Endothelial cell of umbilical vein (primary cell): ENCODE measurements around the gene THEM4. TPM values are rescaled to one million over a fixed set of nuclear protein-coding genes. Genes with fewer than 3 reads are reported as not detected.
"Not testable (repeated sequence)": the region's sequence is repeated elsewhere in the genome, so short reads cannot be mapped to it uniquely, and the experiment has no call there.

Source experiments
- BruUV-seq: library from RNA; stranded (reverse); fragments of 400-500 nt; replicated peaks from 2 replicates; lab custom pipeline; 2021; lab: Mats Ljungman, UMichigan
- CTCF ChIA-PET: fragments of 300-600, 350-600 bp; sonication (Branson Sonifier 250); formaldehyde crosslinking; loops from one replicate; lab custom pipeline; 2021; ENCODE audit warnings: antibody characterized with exemption, inconsistent platforms; lab: Charles Lee
- POLR2A ChIA-PET: fragments of 300-600, 350-600 bp; sonication (Branson Sonifier 250); formaldehyde crosslinking; loops from one replicate; lab custom pipeline; 2021; ENCODE audit warnings: antibody characterized with exemption, inconsistent platforms; lab: Charles Lee
- DNase-seq: peaks from one replicate; pipeline ENCODE4 v3.0.0-alpha.2; 2011; ENCODE audit warnings: low read depth, low spot score
- FAIRE-seq: peaks from 2 replicates; lab custom pipeline; 2011; peaks lifted over from hg19 to GRCh38; lab: Jason Lieb, UNC
- H2AFZ ChIP-seq: 2 replicates; pipeline ENCODE4 v1.6.0; 2012; ENCODE audit warnings: low read depth, low read length, control low read depth, inconsistent platforms
- H3K27ac ChIP-seq: 2 replicates; pipeline ENCODE4 v1.5.1; 2011; ENCODE audit warnings: low read depth, mild to moderate bottlenecking, control low read depth, low read length, moderate library complexity; ENCODE audit not compliant: insufficient read depth
- H3K27me3 ChIP-seq, 2 experiments: 2 replicates each; pipeline versions ENCODE4 v1.6.0 to v1.6.1; 2011; ENCODE audit warnings: low read length in 2 of 2, mixed read lengths in 1 of 2; ENCODE audit not compliant: control insufficient read depth in 2 of 2, insufficient read depth in 2 of 2
- H3K36me3 ChIP-seq, 2 experiments: 2 replicates in 1 of 2; 3 replicates in 1 of 2; pipeline ENCODE4 v1.5.1; 2011; ENCODE audit warnings: low read length in 2 of 2, mild to moderate bottlenecking in 1 of 2, moderate library complexity in 1 of 2; ENCODE audit not compliant: control insufficient read depth in 2 of 2, insufficient read depth in 2 of 2; ENCODE audit errors: extremely low read depth in 1 of 2
- H3K4me1 ChIP-seq: 3 replicates; pipeline ENCODE4 v1.5.1; 2011; ENCODE audit warnings: mild to moderate bottlenecking, low read length; ENCODE audit not compliant: control insufficient read depth, insufficient read depth; ENCODE audit errors: extremely low read depth
- H3K4me2 ChIP-seq: 2 replicates; pipeline ENCODE4 v1.6.1; 2011; ENCODE audit warnings: low read length, control low read depth, mixed read lengths; ENCODE audit not compliant: insufficient read depth
- H3K4me3 ChIP-seq, 3 experiments: fragments of 200-600 bp in 1 of 3; sonication (generic), shearing (Covaris generic) in 1 of 3; replicated peaks in 1 of 3; 2 replicates each; pipeline ENCODE4 v1.5.1; 2011 to 2016; ENCODE audit warnings: control low read depth in 3 of 3, low read length in 3 of 3, mild to moderate bottlenecking in 2 of 3, inconsistent platforms in 1 of 3, low read depth in 1 of 3, moderate library complexity in 1 of 3; ENCODE audit not compliant: insufficient read depth in 1 of 3
- H3K79me2 ChIP-seq: 2 replicates; pipeline ENCODE4 v1.6.0; 2012; ENCODE audit warnings: low read length, inconsistent platforms; ENCODE audit not compliant: control insufficient read depth, insufficient read depth
- H3K9ac ChIP-seq: replicated peaks from 2 replicates; pipeline ENCODE3; 2011; ENCODE audit warnings: low read length, control low read depth; ENCODE audit not compliant: insufficient read depth; ENCODE audit errors: extremely low read depth
- H3K9me1 ChIP-seq: replicated peaks from 3 replicates; pipeline ENCODE4 v1.6.0; 2011; ENCODE audit warnings: mild to moderate bottlenecking, low read length; ENCODE audit not compliant: control insufficient read depth, insufficient read depth; ENCODE audit errors: extremely low read depth
- H3K9me3 ChIP-seq: replicated peaks from 2 replicates; pipeline ENCODE4 v1.5.1; 2012; ENCODE audit warnings: low read length, inconsistent platforms; ENCODE audit not compliant: control insufficient read depth, insufficient read depth
- H4K20me1 ChIP-seq: replicated peaks from 2 replicates; pipeline ENCODE3; 2011; ENCODE audit warnings: mild to moderate bottlenecking, low read length; ENCODE audit not compliant: control insufficient read depth, insufficient read depth; ENCODE audit errors: extremely low read depth
- dilution Hi-C: fragments of 300-500 bp; cut with MboI; formaldehyde crosslinking; loops from one replicate; pipeline ENCODE4 v1.15.0; 2019; ENCODE audit warnings: low sequenced_read_pairs; ENCODE audit not compliant: extremely low pct_ligation_motif_present
- intact Hi-C: fragments of 100-400 bp; cut with micrococcal nuclease; formaldehyde crosslinking; loops from one replicate; pipeline ENCODE4 v1.10.0; 2022
- polyA plus RNA-seq, 4 experiments: library from polyadenylated mRNA; depleted of rRNA in 3 of 4; stranded (reverse) in 3 of 4; unstranded in 1 of 4; fragments of >200 nt; gene quantifications; 2 replicates each; pipeline versions ENCODE4 v1.2.1 to v1.2.3, GENCODE V29; 2011 to 2012; ENCODE audit warnings: missing spikeins in 1 of 4
- total RNA-seq: library from RNA; stranded (reverse); gene quantifications from 2 replicates; pipeline ENCODE4 v1.2.3, GENCODE V29; 2021

The THEM4 gene
- total and polyA plus RNA-seq, 2 donors (not counting 3 experiments of a cell fraction or from before 2014, with no cell fraction given) = 22.3 to 24.9 TPM

GRCh38 chr1:151883898-151884297 is 25.4 kb downstream of the THEM4 start:
- dilution Hi-C loops, H3K4me3 ChIP-seq, H3K27me3 ChIP-seq, H3K36me3 ChIP-seq, FAIRE-seq, POLR2A ChIA-PET, H3K9me3 ChIP-seq, H3K9ac ChIP-seq, DNase-seq, H3K27ac ChIP-seq, H3K9me1 ChIP-seq, BruUV-seq, H3K4me2 ChIP-seq, intact Hi-C loops, H3K79me2 ChIP-seq, H4K20me1 ChIP-seq, H2AFZ ChIP-seq: not testable (repeated sequence)
- peaks cover 11% of the 10 kb centered on the region for H3K4me1 ChIP-seq
- CTCF ChIA-PET = interaction anchor here (0.6 to 1.3 kb wide), 3 partner anchors 10 to 147 kb away, joined by 3 to 5 read pairs (median 4); no protein-coding TSS in a partner anchor

GRCh38 chr1:151882918-151883317 is 26.4 kb downstream of the THEM4 start:
- H2AFZ ChIP-seq, H3K27me3 ChIP-seq, FAIRE-seq, POLR2A ChIA-PET, H3K9me1 ChIP-seq, H4K20me1 ChIP-seq, H3K27ac ChIP-seq, DNase-seq, H3K36me3 ChIP-seq, BruUV-seq, H3K4me2 ChIP-seq, H3K9ac ChIP-seq, H3K4me3 ChIP-seq, intact Hi-C loops, H3K9me3 ChIP-seq, H3K79me2 ChIP-seq, dilution Hi-C loops: not testable (repeated sequence)
- peaks cover 11% of the 10 kb centered on the region for H3K4me1 ChIP-seq
- CTCF ChIA-PET = interaction anchor here (1.0 to 2.2 kb wide), 7 partner anchors 9 to 119 kb away, joined by 3 to 18 read pairs (median 4); no protein-coding TSS in a partner anchor
